ENCODE data around the gene NR5A2.
A peak's percentile ranks its signal among the peaks of the same experiment; 100 is the strongest.

NR5A2 gene

DNA sequence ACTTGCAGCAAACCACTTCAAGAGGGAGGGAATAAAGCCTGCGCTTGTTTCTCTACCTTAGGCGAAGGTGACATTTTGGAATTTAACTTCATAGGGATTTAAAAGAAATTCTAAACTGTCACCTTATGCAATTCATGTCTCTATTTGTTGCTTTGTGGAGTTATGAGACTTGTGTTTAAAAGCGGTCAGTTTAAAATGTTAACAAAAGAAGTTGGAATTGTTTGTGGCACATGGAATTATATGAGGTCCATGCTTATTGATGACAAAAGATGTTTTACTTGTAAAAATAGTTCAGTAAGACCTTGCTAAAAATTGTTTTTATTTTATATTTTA is 15.8 kb downstream of the NR5A2 start:
- Histone ChIP-seq H3K4me1 (ENCODE audit: control insufficient read depth, insufficient read depth, low read length) (peaks cover 15% of the 10 kb centered on the region), H3K4me3 (ENCODE audit: low read length) (no peak overlapping the region), H3K27me3 (ENCODE audit: control insufficient read depth, insufficient read depth, low read length) (peaks cover 78% of the 10 kb centered on the region)

DNA sequence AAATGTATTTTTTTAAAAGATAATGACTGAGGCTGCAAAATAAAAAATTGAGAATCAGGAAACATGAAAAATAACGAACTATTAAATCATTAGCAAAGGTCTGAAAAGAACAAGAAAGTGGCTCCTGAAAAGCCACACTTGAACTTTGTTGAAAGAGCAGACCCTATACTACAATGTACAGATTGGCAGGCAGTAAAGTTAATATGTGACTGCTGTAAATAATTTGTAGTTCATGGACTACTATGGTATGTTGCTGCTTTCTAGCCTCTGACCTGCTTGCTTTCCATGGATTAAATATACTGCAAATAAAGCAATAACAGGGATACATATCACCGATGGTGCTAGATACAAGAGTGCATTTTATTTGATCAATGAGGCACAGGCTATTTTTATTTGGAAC is 18.6 kb downstream of the NR5A2 start:
- Histone ChIP-seq H3K4me2 (ENCODE audit: low read length) (no peak overlapping the region), H3K9me3 (replicated peaks; ENCODE audit: low read length) (no peaks in the 10 kb centered on the region), H3K4me1 (ENCODE audit: control insufficient read depth, insufficient read depth, low read length) (no peaks in the 10 kb centered on the region), H3K4me3 (ENCODE audit: low read length) (no peak overlapping the region), H3K36me3 (ENCODE audit: insufficient read depth, low read length) (no peaks in the 10 kb centered on the region), H3K9ac (ENCODE audit: low read depth, low read length) (no peak overlapping the region), H3K27me3 (ENCODE audit: control insufficient read depth, insufficient read depth, low read length) (peaks cover 59% of the 10 kb centered on the region)

More for the DNA sequence above, 15.8 kb downstream of the NR5A2 start:
- Histone ChIP-seq H3K4me2 (ENCODE audit: low read length) (peak overlapping the region; percentile 78), H3K9me3 (replicated peaks; ENCODE audit: low read length) (no peaks in the 10 kb centered on the region), H3K9ac (ENCODE audit: low read depth, low read length) (no peak overlapping the region), H3K36me3 (ENCODE audit: insufficient read depth, low read length) (no peaks in the 10 kb centered on the region)

DNA sequence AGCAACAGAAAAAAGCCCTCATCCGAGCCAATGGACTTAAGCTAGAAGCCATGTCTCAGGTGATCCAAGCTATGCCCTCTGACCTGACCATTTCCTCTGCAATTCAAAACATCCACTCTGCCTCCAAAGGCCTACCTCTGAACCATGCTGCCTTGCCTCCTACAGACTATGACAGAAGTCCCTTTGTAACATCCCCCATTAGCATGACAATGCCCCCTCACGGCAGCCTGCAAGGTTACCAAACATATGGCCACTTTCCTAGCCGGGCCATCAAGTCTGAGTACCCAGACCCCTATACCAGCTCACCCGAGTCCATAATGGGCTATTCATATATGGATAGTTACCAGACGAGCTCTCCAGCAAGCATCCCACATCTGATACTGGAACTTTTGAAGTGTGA is 20.7 kb downstream of the NR5A2 start:
- H3K4me2 ChIP-seq (ENCODE audit: low read length) = no peak overlapping the region

DNA sequence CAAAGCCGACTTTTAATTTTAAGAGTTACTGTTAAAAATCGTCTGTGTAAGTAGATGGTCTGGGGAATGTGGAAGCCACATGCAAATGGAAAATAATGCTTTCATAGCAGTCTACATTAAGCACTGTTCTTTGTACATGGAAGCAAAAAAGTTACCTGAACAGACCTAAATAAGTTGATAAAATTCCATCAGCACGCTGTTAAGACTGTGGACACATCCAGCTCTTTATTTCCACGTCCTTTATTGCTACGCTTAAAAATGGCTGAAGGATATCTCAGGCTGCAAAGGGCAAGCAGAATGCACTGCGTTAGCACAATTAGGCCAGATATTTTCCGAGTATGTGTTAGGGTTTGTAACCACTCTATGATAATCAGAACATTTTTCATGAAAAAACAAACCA is 22.3 kb downstream of the NR5A2 start:
- H3K36me3 ChIP-seq (ENCODE audit: insufficient read depth, low read length) = no peaks in the 10 kb centered on the region
- no peak overlapping the region for H3K4me2 ChIP-seq (ENCODE audit: low read length)
- H3K4me1 ChIP-seq (ENCODE audit: control insufficient read depth, insufficient read depth, low read length) = no peaks in the 10 kb centered on the region
- peaks cover 43% of the 10 kb centered on the region for H3K27me3 ChIP-seq (ENCODE audit: control insufficient read depth, insufficient read depth, low read length)
- no peaks in the 10 kb centered on the region for H3K9me3 ChIP-seq (replicated peaks; ENCODE audit: low read length)
- H3K4me3 ChIP-seq (ENCODE audit: low read length) = no peak overlapping the region
- H3K9ac ChIP-seq (ENCODE audit: low read depth, low read length) = no peak overlapping the region

More for the DNA sequence above, 20.7 kb downstream of the NR5A2 start:
- no peaks in the 10 kb centered on the region for H3K9me3 ChIP-seq (replicated peaks; ENCODE audit: low read length)
- H3K27me3 ChIP-seq (ENCODE audit: control insufficient read depth, insufficient read depth, low read length) = peaks cover 39% of the 10 kb centered on the region
- no peak overlapping the region for H3K4me3 ChIP-seq (ENCODE audit: low read length)
- no peak overlapping the region for H3K9ac ChIP-seq (ENCODE audit: low read depth, low read length)
- no peaks in the 10 kb centered on the region for H3K4me1 ChIP-seq (ENCODE audit: control insufficient read depth, insufficient read depth, low read length)
- no peaks in the 10 kb centered on the region for H3K36me3 ChIP-seq (ENCODE audit: insufficient read depth, low read length)

DNA sequence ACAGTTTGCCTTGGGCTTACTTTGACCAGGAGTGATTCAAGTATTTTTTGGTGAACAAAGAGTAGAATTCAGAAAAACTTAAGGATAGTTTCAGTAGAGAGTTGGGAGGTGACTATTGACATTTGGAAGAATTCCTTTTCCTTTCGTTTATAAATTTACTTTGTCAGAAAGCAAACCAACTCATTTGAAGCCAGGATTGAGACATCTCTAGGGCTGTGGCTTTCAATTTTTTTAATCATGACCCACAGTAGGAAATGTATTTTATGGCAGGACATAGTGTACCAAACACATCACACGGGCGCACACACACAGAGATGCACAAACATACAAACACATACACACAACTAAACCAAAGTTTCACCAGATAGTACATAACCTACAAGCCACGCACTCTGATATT is 24.1 kb downstream of the NR5A2 start:
- no peaks in the 10 kb centered on the region for H3K4me1 ChIP-seq (ENCODE audit: control insufficient read depth, insufficient read depth, low read length)
- H3K36me3 ChIP-seq (ENCODE audit: insufficient read depth, low read length) = no peaks in the 10 kb centered on the region
- no peaks in the 10 kb centered on the region for H3K9me3 ChIP-seq (replicated peaks; ENCODE audit: low read length)
- H3K9ac ChIP-seq (ENCODE audit: low read depth, low read length) = no peak overlapping the region
- no peak overlapping the region for H3K4me2 ChIP-seq (ENCODE audit: low read length)
- H3K27me3 ChIP-seq (ENCODE audit: control insufficient read depth, insufficient read depth, low read length) = peaks cover 39% of the 10 kb centered on the region
- H3K4me3 ChIP-seq (ENCODE audit: low read length) = no peak overlapping the region

DNA sequence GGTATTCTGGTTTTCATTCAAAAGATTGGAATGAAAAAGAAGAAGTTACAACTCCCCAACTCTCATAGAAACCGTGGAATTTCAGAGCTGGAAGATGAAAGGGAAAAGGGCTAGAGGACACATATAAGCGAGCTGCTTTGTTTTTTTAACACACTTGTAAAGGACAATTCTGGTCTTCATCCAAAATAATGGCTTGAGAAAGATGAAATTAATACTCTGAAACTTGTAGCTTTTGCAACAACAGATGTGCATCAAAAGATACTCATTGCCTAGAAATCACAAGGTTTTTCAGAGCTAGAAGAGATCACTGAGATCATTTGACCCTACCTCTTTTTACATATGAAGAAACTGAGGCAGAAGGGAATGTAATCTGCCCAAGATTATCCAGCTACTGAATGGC is 25.6 kb downstream of the NR5A2 start:
- H3K36me3 ChIP-seq (ENCODE audit: insufficient read depth, low read length) = no peaks in the 10 kb centered on the region
- no peaks in the 10 kb centered on the region for H3K4me1 ChIP-seq (ENCODE audit: control insufficient read depth, insufficient read depth, low read length)
- H3K9ac ChIP-seq (ENCODE audit: low read depth, low read length) = no peak overlapping the region
- H3K4me2 ChIP-seq (ENCODE audit: low read length) = no peak overlapping the region
- H3K27me3 ChIP-seq (ENCODE audit: control insufficient read depth, insufficient read depth, low read length) = peaks cover 35% of the 10 kb centered on the region
- H3K9me3 ChIP-seq (replicated peaks; ENCODE audit: low read length) = no peaks in the 10 kb centered on the region
- H3K4me3 ChIP-seq (ENCODE audit: low read length) = no peak overlapping the region

DNA sequence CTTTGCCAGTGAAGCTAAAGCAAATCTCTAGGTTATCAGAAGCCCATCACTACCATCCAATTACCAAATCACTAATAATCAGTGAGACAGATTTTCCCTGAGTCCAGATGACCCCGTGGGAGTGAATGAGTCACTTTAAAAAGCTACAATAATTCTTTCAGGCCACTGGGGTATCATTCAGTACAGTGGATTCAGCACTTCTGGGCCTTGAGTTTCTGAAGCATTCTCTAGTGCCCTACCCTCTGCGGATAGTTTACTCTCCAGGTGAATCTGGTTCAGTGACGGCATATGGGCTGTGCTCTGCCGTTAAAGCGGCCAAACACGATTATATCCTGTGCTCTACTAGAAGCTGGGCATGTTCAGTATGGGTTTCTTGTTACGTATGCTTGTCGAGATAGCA is 26.1 kb downstream of the NR5A2 start:
- no peaks in the 10 kb centered on the region for H3K36me3 ChIP-seq (ENCODE audit: insufficient read depth, low read length)
- no peak overlapping the region for H3K9ac ChIP-seq (ENCODE audit: low read depth, low read length)
- H3K27me3 ChIP-seq (ENCODE audit: control insufficient read depth, insufficient read depth, low read length) = peaks cover 35% of the 10 kb centered on the region
- no peak overlapping the region for H3K4me3 ChIP-seq (ENCODE audit: low read length)
- no peaks in the 10 kb centered on the region for H3K4me1 ChIP-seq (ENCODE audit: control insufficient read depth, insufficient read depth, low read length)
- no peaks in the 10 kb centered on the region for H3K9me3 ChIP-seq (replicated peaks; ENCODE audit: low read length)
- H3K4me2 ChIP-seq (ENCODE audit: low read length) = no peak overlapping the region

DNA sequence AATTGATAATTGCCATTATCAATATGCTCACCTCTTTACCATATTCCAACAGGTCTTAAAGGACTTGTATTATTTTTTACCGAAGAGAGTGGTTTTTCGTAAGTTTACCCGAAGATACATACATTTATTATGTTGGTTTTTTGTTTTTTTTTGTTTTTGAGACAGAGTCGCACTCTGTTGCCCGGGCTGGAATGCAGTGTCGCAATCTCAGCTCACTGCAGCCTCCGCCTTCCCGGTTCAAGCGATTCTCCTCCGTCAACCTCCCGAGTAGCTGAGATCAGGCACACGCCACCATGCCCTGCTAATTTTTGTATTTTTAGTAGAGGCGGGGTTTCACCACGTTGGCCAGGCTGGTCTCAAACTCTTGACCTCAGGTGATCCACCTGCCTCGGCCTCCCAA is 30.8 kb downstream of the NR5A2 start:
- Histone ChIP-seq H3K9ac (ENCODE audit: low read depth, low read length) (no peak overlapping the region), H3K4me2 (ENCODE audit: low read length) (no peak overlapping the region), H3K9me3 (replicated peaks; ENCODE audit: low read length) (no peaks in the 10 kb centered on the region), H3K4me1 (ENCODE audit: control insufficient read depth, insufficient read depth, low read length) (no peaks in the 10 kb centered on the region), H3K27me3 (ENCODE audit: control insufficient read depth, insufficient read depth, low read length) (peaks cover 50% of the 10 kb centered on the region), H3K36me3 (ENCODE audit: insufficient read depth, low read length) (no peaks in the 10 kb centered on the region), H3K4me3 (ENCODE audit: low read length) (no peak overlapping the region)

DNA sequence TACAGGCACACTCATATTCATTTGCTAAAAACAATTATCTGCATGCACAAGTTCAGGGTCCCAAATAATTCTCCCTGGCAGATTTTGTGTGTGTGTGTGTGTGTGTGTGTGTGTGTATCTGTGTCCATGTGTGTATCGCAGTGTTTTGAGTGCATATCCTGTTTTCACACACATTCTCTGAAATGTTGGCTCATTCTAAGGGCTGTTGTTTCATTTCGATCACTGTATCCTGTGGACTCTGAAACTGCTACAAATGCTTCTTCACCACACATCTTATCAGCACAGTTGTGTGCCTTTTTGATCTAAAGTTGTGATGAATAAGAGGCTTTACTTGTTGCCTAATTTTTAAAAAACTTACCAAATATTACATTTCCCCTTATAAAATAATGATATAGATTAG is 34.6 kb downstream of the NR5A2 start:
- Histone ChIP-seq H3K27me3 (ENCODE audit: control insufficient read depth, insufficient read depth, low read length) (peaks cover 41% of the 10 kb centered on the region), H3K9ac (ENCODE audit: low read depth, low read length) (no peak overlapping the region), H3K36me3 (ENCODE audit: insufficient read depth, low read length) (no peaks in the 10 kb centered on the region), H3K4me1 (ENCODE audit: control insufficient read depth, insufficient read depth, low read length) (no peaks in the 10 kb centered on the region), H3K9me3 (replicated peaks; ENCODE audit: low read length) (no peaks in the 10 kb centered on the region), H3K4me3 (ENCODE audit: low read length) (no peak overlapping the region), H3K4me2 (ENCODE audit: low read length) (no peak overlapping the region)

DNA sequence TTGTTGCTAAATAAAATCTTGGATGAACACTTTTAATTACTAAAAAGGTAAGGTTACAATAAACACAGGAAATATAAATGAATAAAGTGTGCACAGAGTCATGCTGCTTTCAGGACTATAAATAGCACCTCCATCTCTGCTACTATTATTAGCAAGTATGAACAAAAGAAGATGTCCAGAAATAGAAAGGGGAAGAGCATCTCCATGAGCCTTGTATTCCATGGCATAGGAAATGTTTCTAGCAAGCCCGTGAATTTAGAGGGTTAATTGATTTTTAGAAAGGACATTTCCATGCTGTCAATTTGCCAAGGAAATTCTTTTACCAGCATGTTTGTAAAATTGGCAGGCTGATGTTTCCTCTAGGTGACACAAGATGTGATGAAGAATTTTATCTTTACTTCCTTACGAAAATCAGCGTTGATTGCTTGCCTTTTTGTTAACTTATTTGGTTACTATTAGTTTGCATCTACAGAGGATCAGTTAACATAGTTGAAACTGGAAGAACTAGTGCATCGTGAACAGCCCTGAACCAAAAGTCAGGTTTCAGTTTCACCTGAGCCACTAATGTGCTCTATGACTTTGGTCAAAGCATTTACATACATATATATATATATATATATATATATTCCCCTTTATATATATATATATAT is 45.3 kb downstream of the NR5A2 start:
- no peak overlapping the region for H3K4me3 ChIP-seq (ENCODE audit: low read length)
- H3K36me3 ChIP-seq (ENCODE audit: insufficient read depth, low read length) = no peaks in the 10 kb centered on the region
- no peaks in the 10 kb centered on the region for H3K9me3 ChIP-seq (replicated peaks; ENCODE audit: low read length)
- peaks cover 9% of the 10 kb centered on the region for H3K4me1 ChIP-seq (ENCODE audit: control insufficient read depth, insufficient read depth, low read length)
- no peak overlapping the region for H3K4me2 ChIP-seq (ENCODE audit: low read length)
- H3K27me3 ChIP-seq (ENCODE audit: control insufficient read depth, insufficient read depth, low read length) = peaks cover 23% of the 10 kb centered on the region
- no peak overlapping the region for H3K9ac ChIP-seq (ENCODE audit: low read depth, low read length)

DNA sequence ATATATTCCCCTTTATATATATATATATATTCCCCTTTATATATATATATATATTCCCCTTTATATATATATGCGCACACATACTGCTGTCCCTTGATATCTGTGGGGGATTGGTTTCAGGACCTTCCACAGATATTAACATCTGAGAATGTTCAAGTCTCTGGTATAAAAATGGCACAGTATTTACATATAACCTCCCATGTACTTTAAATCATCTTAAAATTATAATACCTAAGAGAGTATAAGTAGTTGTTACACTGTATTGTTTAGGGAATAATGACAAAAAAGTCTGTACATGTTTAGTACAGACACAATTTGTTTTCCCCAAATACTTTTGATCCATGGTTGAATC is 45.8 kb downstream of the NR5A2 start:
- Histone ChIP-seq H3K36me3 (ENCODE audit: insufficient read depth, low read length) (no peaks in the 10 kb centered on the region), H3K27me3 (ENCODE audit: control insufficient read depth, insufficient read depth, low read length) (peaks cover 18% of the 10 kb centered on the region), H3K9me3 (replicated peaks; ENCODE audit: low read length) (no peaks in the 10 kb centered on the region), H3K4me2 (ENCODE audit: low read length) (no peak overlapping the region), H3K9ac (ENCODE audit: low read depth, low read length) (no peak overlapping the region), H3K4me3 (ENCODE audit: low read length) (no peak overlapping the region), H3K4me1 (ENCODE audit: control insufficient read depth, insufficient read depth, low read length) (peaks cover 9% of the 10 kb centered on the region)

DNA sequence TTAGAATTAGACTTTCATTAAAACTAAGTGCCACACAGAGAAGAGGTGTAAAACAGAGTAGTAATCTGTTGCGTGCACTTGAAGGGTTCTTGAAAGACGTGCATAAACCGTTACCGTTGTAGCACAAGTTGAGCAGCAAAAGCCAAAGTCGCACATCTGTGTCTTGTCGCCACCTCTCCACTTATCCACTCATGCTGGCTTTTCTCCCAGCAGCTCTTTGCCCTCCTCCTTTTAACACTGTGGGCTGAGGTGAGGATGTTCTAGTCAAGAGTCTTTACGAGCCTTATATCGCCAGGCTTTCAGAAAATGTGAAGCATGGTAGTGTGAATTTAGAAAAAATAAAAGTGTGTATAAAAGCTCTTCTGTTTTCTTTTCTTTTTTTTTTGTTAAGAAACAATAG is 48.0 kb downstream of the NR5A2 start:
- Histone ChIP-seq H3K9ac (ENCODE audit: low read depth, low read length) (no peak overlapping the region), H3K4me3 (ENCODE audit: low read length) (no peak overlapping the region), H3K4me2 (ENCODE audit: low read length) (no peak overlapping the region), H3K9me3 (replicated peaks; ENCODE audit: low read length) (no peaks in the 10 kb centered on the region), H3K4me1 (ENCODE audit: control insufficient read depth, insufficient read depth, low read length) (peaks cover 9% of the 10 kb centered on the region), H3K36me3 (ENCODE audit: insufficient read depth, low read length) (no peaks in the 10 kb centered on the region), H3K27me3 (ENCODE audit: control insufficient read depth, insufficient read depth, low read length) (peaks cover 9% of the 10 kb centered on the region)
